Stimulated activated CD4-positive, alpha-beta T cell treated with anti-CD3 and anti-CD28 coated beads, Interleukin-12 subunit alpha, Interleukin-12 subunit beta, amount 100 ng/mL, for 4 hours (primary cell): Measurements from ENCODE around the gene CTIF.

Experiments
- DNase-seq: peaks from one replicate; pipeline ENCODE4 v3.0.0-alpha.2; 2020

Gene CTIF

GRCh38 chr18:48780913-48781162, 242.0 kb downstream of the CTIF start:
- no peak for DNase-seq

DNA sequence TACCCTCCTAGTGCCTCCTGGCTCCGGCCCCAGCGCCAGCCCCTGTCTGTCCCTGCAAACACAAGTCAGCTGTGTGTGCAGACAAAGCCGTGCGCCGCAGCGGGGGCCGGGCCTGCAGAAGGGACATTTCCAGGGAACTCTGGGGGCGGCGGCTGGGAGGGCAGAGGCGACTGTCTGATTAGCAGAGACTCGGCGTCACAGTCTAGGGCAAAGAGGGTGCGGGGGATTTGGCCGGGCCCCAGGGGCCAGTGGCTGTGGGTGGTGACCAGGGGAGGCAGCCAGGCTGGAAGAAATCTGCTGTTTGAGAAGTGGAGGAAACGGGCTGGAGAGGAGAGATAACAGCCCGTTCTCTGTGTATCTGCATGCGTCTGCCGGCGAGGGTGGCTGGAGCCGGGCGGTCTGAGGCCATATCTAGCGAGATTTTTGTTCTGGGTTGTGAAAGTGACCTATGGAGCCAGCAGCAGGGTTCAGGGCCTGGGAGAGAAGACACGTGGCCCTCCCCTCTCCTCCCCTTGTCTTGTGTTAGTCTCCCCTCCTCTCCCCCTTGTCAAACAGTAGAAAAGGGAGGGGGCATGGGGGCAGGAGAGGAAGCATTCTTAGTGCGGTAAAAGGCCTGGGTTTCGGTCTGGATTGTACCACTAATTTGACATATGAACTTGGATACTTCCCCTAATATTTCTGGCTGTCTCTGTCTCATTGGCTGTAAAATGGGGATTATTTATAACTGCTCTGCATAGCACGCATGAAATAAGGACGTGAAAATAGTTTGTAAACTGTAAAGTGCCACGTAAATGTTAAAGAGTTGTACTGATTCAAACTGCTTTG, 242.5 kb downstream of the CTIF start:
- DNase-seq: no peak

DNA sequence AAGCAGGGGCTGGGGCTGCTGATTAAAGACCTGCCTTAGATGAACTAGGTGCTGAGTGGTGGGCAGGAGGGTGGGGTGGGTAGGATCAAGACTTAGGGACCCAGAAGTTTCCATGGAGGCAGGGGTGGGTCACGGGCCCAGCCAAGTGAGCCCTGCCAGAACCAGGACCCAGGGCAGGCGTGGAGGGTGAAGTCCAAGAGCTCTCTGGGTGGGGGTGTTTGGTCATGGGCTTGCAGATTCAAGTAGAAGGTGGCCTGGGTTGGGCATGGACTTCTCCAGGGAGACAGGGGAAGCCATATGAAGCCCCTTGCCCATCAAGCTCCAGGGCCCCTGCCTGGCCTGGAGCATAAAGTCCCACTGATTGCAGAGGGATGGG, 243.1 kb downstream of the CTIF start:
- DNase-seq: no peak

GRCh38 chr18:48782381-48782861, 243.6 kb downstream of the CTIF start:
- DNase-seq: no peak

GRCh38 chr18:48783616-48784520, 245.0 kb downstream of the CTIF start:
- DNase-seq: no peak

- DNase-seq: no peak
Measured at GRCh38 chr18:48784656-48785055, 245.8 kb downstream of the CTIF start.

- DNase-seq: no peak
Measured at GRCh38 chr18:48785091-48785614, 246.3 kb downstream of the CTIF start.

GRCh38 chr18:48785736-48786454, 247.1 kb downstream of the CTIF start:
- DNase-seq: no peak

DNA sequence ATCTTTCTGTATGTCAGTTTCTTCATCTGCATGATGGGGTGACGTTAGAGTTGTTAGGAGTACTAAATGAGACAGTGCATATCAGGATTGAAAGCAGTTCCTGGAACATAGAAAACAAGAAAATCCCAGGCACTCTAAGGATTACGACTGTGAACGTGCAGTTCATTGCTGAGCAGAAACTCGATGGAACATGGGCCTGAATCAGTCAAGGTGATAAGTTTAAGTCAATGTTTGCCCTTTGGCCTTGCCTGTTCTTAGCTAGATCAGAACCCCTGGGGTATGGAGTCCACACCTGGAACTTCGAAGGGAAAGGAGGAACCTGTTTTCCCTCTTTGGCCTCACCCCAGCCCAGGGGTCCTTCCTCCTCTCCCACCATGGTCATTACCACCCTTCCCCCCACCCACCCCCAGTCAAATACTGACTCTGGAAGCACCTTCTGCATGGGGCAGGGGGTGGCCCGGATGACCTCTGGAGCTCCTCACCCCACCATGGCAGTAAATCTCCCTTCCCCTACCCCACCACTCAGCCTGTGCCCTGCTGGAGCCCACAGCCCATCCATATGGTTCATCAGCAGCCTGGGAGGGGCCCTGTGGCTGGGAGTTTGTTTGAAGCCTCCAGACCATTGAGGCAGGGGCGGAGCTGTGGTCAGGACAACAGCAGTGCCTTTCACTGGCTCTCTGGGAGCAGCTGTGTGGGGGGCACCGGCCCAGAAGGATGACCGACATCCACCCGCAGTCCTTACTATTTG, 247.8 kb downstream of the CTIF start:
- DNase-seq: no peak

GRCh38 chr18:48787203-48788151, 248.6 kb downstream of the CTIF start:
- no peak for DNase-seq

- DNase-seq: no peak
Measured at GRCh38 chr18:48788373-48788772, 249.5 kb downstream of the CTIF start.

DNA sequence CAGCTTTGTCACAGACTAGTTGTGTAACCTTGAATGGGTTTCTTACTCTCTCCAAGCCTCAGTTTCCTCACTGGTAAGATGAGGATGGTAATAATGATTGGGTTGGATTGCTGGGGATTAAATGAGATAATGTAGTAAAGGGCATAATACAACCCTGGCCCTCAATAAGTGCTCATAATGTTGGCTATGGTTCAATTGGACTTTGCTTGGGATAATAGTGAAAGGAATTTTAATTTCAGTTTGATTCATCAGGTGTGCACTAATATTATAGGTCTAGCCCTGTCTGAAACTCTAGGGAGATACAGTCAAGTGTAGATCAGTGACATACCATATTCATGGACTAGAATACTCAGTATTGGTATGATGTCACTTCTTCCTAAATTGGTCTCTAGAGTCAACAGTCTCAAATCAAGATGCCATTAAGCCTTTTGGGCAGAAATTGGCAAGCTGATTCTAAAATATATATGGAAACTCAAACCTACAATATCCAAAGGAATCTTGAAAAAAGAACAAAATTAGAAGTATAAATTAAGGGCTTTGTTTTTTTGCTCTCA, 250.5 kb downstream of the CTIF start:
- no peak for DNase-seq

DNA sequence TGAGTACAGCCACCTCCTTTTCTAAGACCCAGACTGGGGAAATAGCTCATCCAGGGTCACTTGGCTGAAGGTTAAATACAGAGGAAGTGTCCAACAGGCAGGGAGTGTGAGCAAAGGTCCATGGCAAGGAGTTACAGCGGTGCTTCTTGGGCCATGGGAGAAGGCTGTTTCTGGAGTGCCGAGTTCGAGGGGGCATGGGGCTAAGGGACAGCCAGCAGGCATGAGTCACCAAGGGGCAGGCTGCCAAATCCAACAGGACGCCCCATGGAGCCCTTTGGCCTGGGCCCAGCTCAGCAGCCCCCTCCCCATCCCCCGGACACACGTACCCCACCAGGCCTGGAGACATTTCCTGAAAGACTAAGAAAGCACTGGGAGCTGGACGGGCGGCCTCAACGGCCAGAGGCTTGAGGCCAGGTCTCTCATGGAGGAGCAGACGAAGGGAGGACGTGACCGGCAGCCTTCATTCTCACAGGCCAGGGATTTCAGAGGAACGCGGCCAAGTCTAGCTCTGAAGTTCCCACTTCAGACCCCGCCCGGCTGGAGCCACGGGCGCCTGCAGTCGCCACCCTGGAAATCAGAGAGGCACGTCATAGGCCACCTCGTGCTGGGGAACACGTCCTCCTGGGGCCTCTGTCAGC, 251.5 kb downstream of the CTIF start:
- no peak for DNase-seq

DNA sequence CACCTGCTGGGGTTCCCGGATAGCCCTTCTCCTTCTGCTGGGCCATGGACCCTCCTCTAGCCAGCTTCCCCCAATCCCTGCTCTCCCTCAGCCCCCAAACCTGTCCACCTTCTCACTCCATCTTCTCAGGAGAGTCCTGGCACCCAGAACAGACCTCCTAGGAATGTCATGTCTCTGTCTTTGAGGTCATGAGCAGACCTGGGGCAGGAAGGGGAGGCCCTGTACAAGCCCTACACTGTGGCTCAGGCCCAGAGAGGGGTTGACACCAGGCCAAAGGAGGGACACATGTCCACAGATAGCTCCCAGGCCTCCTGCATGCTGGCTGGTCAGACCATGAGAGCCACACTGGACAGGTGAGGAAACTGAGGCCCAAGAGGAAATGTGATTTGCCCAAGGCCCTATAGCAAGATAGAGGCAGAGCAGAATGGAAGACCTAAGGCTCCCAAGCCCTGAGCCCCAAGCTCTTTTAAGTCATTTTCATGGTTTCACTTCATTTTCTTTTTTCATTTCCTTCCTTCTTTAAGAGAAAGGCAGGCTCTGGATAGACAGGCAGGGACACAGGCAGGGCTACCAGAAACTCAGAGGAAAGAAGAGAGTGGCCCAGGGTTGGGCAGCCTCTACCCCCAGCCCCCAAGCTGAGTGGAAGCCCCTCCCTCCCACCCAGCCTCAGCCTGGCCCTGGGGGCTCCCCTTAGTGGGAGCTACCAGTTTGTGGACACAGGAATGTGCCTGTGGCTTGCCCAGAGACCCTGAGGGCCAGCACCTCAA, 252.2 kb downstream of the CTIF start:
- DNase-seq: no peak

GRCh38 chr18:48791636-48792105, 252.8 kb downstream of the CTIF start:
- no peak for DNase-seq

- no peak for DNase-seq
Measured at GRCh38 chr18:48792141-48792540, 253.3 kb downstream of the CTIF start.

DNA sequence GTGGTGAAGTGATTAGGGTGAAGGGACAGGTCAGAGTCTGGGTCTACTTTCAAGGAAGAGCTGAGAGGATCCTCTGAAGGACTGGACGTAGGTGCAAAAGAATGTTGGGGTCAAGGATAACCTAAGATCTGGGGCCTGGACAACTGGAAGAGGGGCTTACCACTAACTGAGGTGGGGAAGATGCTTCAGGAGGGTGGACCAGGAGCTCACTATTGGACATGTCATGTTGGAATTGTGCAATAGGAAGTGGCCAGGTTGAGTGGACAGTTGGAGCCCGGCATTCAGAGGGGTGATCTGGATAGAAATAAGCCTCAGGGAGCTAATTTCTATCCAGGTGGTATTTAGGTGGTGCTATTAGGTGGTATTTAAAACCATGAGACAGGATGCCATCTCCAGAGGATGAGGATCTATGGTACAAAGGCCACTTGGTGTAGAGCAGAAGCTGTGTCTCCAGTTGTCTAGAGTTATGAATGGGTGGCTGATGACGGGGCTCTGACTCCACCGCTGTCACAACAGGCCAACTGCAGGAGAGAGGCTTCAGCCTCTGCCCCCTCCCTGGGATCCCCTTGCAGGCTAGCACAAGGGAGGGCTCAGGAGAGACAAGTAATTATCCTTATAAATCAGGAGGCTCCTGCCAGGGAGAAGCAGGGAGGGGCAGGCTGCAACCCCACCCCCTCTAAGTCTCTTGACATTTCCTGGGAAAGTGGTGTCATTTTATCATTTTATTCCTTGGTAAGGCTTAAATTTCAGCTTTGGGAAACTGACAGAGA, 254.0 kb downstream of the CTIF start:
- DNase-seq: no peak

DNA sequence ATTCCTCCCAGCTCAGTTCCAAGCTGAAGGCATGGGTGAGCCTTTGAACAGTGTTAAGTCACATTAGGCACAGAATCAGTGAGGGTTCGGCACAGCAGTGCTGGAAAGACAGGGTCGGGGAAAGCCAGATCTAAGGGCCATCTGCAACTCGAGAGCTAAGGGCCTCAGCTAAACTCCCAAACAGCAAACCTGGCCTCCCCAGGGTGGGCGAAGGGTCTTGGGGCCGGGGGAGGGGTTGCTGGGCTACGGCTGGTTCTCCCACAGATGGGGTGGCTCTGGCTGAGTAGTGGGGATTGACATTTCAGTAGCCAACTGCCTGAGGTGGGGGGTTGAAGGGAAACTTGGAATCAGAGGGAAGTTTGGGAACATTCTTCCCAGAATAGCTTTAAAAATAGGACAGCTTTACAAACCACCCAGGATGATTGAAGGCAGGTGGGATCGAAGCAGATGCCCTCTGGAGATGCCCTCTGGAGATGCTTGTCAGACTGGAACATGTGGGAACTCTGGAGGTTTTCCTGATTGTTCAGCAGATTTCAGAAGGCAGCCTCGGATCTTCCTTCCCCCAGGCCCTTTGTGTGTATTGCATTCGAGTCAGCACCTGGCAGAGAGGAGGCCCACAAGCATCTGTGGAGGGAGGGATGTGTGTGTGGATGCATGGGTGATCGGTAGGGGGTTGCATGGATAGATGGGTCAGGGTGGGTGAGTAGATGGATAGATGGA, 255.6 kb downstream of the CTIF start:
- DNase-seq: no peak
